ENCODE results near the gene CAP2. TPM values are rescaled to one million over a fixed set of nuclear protein-coding genes. Genes with fewer than 3 reads are reported as not detected.

The CAP2 gene
- total RNA-seq, 1 donor from 2014 or later: 5.5 TPM

- no peak overlapping the region for H3K4me3 ChIP-seq (ENCODE audit: low read depth, low read length)
- no peak for TF ChIP-seq CTCF (conservative IDR thresholded peaks at IDR 0.05; ENCODE audit: low read depth, low read length)
- DNase-seq (ENCODE audit: low read depth): no peak
Measured at GRCh38 chr6:17415321-17415720, 21.9 kb downstream of the CAP2 start.

GRCh38 chr6:17416806-17417205 is 23.4 kb downstream of the CAP2 start:
- TF ChIP-seq CTCF (conservative IDR thresholded peaks at IDR 0.05; ENCODE audit: low read depth, low read length): no peak
- DNase-seq (ENCODE audit: low read depth): no peak
- H3K4me3 ChIP-seq (ENCODE audit: low read depth, low read length): no peak overlapping the region

- peak; percentile 66 for DNase-seq (ENCODE audit: low read depth)
- no peak for TF ChIP-seq CTCF (conservative IDR thresholded peaks at IDR 0.05; ENCODE audit: low read depth, low read length)
- no peak overlapping the region for H3K4me3 ChIP-seq (ENCODE audit: low read depth, low read length)
Measured at GRCh38 chr6:17417817-17418216, 24.4 kb downstream of the CAP2 start.

- TF ChIP-seq CTCF (conservative IDR thresholded peaks at IDR 0.05; ENCODE audit: low read depth, low read length): no peak
- DNase-seq (ENCODE audit: low read depth): no peak
- no peak overlapping the region for H3K4me3 ChIP-seq (ENCODE audit: low read depth, low read length)
Measured at GRCh38 chr6:17418281-17419188, 25.1 kb downstream of the CAP2 start.

- H3K4me3 ChIP-seq (ENCODE audit: low read depth, low read length): no peak overlapping the region
- no peak for TF ChIP-seq CTCF (conservative IDR thresholded peaks at IDR 0.05; ENCODE audit: low read depth, low read length)
- DNase-seq (ENCODE audit: low read depth): no peak
Measured at GRCh38 chr6:17419189-17419575, 25.8 kb downstream of the CAP2 start.

- no peak overlapping the region for H3K4me3 ChIP-seq (ENCODE audit: low read depth, low read length)
- DNase-seq (ENCODE audit: low read depth): no peak
- no peak for TF ChIP-seq CTCF (conservative IDR thresholded peaks at IDR 0.05; ENCODE audit: low read depth, low read length)
Measured at GRCh38 chr6:17420368-17420767, 27.0 kb downstream of the CAP2 start.

- no peak for TF ChIP-seq CTCF (conservative IDR thresholded peaks at IDR 0.05; ENCODE audit: low read depth, low read length)
Measured at GRCh38 chr6:17421406-17421805, 28.0 kb downstream of the CAP2 start.

More at GRCh38 chr6:17421406-17421805, 28.0 kb downstream of the CAP2 start:
- no peak overlapping the region for H3K4me3 ChIP-seq (ENCODE audit: low read depth, low read length)
- no peak for DNase-seq (ENCODE audit: low read depth)

Measured in epithelial cell of proximal tubule (primary cell).